GM12878 (cell line): Measurements from ENCODE around the gene ARHGAP26. TPM values are rescaled to one million over a fixed set of nuclear protein-coding genes. Genes with fewer than 3 reads are reported as not detected.

ENCODE experiments used
- BHLHE40 ChIP-seq, 2 experiments: fragments of 450-650 bp in 1 of 2; IDR thresholded peaks; 2 replicates each; pipeline ENCODE4 v1.6.1; 2011 to 2017; ENCODE audit warnings: low read depth in 2 of 2, borderline replicate concordance in 1 of 2, improper control_type of control experiment in 1 of 2, low read length in 1 of 2, mild to moderate bottlenecking in 1 of 2
- EGR1 ChIP-seq, 2 experiments: IDR thresholded peaks; 1 replicate in 1 of 2; 2 replicates in 1 of 2; pipeline ENCODE4 v1.6.1; 2011 to 2012; ENCODE audit warnings: low read depth in 2 of 2, low read length in 2 of 2, borderline replicate concordance in 1 of 2, mild to moderate bottlenecking in 1 of 2, moderate library complexity in 1 of 2
- ETV6 ChIP-seq, 2 experiments: fragments of 450-650 bp in 1 of 2; IDR thresholded peaks in 1 of 2; conservative IDR thresholded peaks in 1 of 2; 2 replicates each; pipeline ENCODE4 v1.6.1; 2014; ENCODE audit warnings: antibody characterized with exemption in 1 of 2, borderline replicate concordance in 1 of 2, low read depth in 1 of 2, mild to moderate bottlenecking in 1 of 2, moderate library complexity in 1 of 2
- MYB ChIP-seq: fragments of 150-350 bp; IDR thresholded peaks from 2 replicates; pipeline ENCODE4 v1.6.1; 2014; ENCODE audit warnings: mild to moderate bottlenecking, low read depth, low read length, borderline replicate concordance
- NBN ChIP-seq: fragments of 450-650 bp; IDR thresholded peaks from 2 replicates; pipeline ENCODE4 v1.6.1; 2016
- TBL1XR1 ChIP-seq: IDR thresholded peaks from 2 replicates; pipeline ENCODE4 v1.6.1; 2012; ENCODE audit warnings: low read depth, low read length, improper control_type of control experiment
- polyA plus RNA-seq, 11 experiments: library from polyadenylated mRNA; depleted of rRNA in 4 of 11; unstranded in 6 of 11; stranded (reverse) in 5 of 11; fragments of >200 nt; fragmentation: Nextera tagmentation in 4 of 11; fragmentation: Illumina TruSeq in 1 of 11; extraction: Ambion mirVana in 4 of 11; extraction: Trizol in 1 of 11; gene quantifications; 1 replicate in 1 of 11; 2 replicates in 10 of 11; pipeline versions ENCODE4 v1.2.1 to v1.2.3, GENCODE V29; 2011 to 2016; ENCODE audit warnings: inconsistent platforms in 2 of 11, missing spikeins in 2 of 11, low read depth in 1 of 11
- total RNA-seq, 4 experiments: library from RNA; depleted of rRNA in 3 of 4; stranded (reverse); fragments of >200 nt in 3 of 4; fragmentation: Illumina TruSeq in 1 of 4; extraction: Trizol in 1 of 4; gene quantifications; 2 replicates each; pipeline versions ENCODE4 v1.2.1 to v1.2.3, GENCODE V29; 2013 to 2021
- TF ChIP-seq, protein P1 (sequence below): fragments of 450-650 bp; IDR thresholded peaks from 2 replicates; pipeline ENCODE4 v1.6.1; 2016; ENCODE audit warnings: mild to moderate bottlenecking
- TF ChIP-seq, protein P2 (sequence below): fragments of 150-350 bp; IDR thresholded peaks from 2 replicates; pipeline ENCODE4 v1.6.1; 2014; ENCODE audit warnings: mild to moderate bottlenecking, low read depth, low read length

The ARHGAP26 gene
- total and polyA plus RNA-seq, 10 of the 15 experiments (the other 5 are each of a cell fraction or from before 2014, with no cell fraction given), result 9.4 to 41.5 (median 19.3) TPM

DNA sequence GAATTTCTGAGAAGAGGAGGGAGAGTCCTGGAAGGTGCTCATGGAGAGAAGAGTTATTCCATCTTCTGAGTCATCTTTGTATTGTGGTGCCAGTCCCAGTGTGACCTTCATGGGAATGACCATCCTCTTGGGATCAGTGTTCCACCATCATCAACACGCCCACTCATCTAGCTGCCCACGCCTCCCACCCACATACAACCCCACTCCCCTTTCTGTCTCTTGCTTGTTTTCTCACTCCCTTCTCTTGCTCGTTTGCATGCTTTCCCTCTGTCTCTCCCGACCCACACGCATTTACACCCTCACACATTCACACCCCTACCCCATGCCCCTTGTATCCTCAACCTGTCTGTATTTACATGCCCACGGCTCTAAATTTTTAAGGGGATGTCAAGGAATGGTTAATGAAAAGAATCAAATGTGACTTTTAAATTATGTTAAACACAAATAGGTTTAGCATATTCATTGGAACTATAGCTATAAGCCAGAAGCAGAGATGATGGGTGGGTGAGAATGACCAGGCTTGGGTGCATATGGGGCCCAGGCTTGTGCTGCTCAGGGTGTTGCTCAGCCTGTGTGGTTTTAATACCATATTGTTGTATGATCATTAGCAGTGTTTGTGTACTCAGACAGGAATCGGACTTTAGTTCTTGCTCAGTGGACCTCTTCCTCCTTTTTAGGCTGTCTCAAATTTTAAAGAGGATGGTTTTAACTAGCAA, 160.4 kb downstream of the ARHGAP26 start (continued):
- TF ChIP-seq, protein P1, sequence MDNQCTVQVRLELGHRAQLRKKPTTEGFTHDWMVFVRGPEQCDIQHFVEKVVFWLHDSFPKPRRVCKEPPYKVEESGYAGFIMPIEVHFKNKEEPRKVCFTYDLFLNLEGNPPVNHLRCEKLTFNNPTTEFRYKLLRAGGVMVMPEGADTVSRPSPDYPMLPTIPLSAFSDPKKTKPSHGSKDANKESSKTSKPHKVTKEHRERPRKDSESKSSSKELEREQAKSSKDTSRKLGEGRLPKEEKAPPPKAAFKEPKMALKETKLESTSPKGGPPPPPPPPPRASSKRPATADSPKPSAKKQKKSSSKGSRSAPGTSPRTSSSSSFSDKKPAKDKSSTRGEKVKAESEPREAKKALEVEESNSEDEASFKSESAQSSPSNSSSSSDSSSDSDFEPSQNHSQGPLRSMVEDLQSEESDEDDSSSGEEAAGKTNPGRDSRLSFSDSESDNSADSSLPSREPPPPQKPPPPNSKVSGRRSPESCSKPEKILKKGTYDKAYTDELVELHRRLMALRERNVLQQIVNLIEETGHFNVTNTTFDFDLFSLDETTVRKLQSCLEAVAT, result no peak
- TF ChIP-seq TBL1XR1 (no peak), NBN (no peak), BHLHE40 (IDR thresholded peaks at IDR 0.05; ENCODE audit: borderline replicate concordance in 1 of 2, low read depth in 2 of 2, low read length in 1 of 2) (no peak), EGR1 (IDR thresholded peaks at IDR 0.05; ENCODE audit: borderline replicate concordance in 1 of 2, low read depth in 2 of 2, low read length in 2 of 2) (no peak), ETV6 (conservative IDR thresholded peaks at IDR 0.05 in 1 of 2, IDR thresholded peaks at IDR 0.05 in 1 of 2; ENCODE audit: borderline replicate concordance in 1 of 2, low read depth in 1 of 2) (no peak), MYB (no peak)
- TF ChIP-seq, protein P2, sequence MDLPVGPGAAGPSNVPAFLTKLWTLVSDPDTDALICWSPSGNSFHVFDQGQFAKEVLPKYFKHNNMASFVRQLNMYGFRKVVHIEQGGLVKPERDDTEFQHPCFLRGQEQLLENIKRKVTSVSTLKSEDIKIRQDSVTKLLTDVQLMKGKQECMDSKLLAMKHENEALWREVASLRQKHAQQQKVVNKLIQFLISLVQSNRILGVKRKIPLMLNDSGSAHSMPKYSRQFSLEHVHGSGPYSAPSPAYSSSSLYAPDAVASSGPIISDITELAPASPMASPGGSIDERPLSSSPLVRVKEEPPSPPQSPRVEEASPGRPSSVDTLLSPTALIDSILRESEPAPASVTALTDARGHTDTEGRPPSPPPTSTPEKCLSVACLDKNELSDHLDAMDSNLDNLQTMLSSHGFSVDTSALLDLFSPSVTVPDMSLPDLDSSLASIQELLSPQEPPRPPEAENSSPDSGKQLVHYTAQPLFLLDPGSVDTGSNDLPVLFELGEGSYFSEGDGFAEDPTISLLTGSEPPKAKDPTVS, result no peak
